ENCODE measurements around the gene SCGB1C2.
"Not testable (repeated sequence)": the region's sequence is repeated elsewhere in the genome, so short reads cannot be mapped to it uniquely, and the experiment has no call there.

The SCGB1C2 gene

GRCh38 chr17:148757-149156 is 11.4 kb downstream of the SCGB1C2 start:
- DNase-seq (ENCODE audit: low read depth in 2 of 2, low spot score in 1 of 2), result no peak

- DNase-seq (ENCODE audit: low read depth in 2 of 2, low spot score in 1 of 2), result no peak
Measured at GRCh38 chr17:149231-149630, 11.9 kb downstream of the SCGB1C2 start.

- no peak for DNase-seq (ENCODE audit: low read depth in 2 of 2, low spot score in 1 of 2)
Measured at GRCh38 chr17:149897-150584, 12.7 kb downstream of the SCGB1C2 start.

- no peak for DNase-seq (ENCODE audit: low read depth in 2 of 2, low spot score in 1 of 2)
Measured at GRCh38 chr17:151004-151403, 13.6 kb downstream of the SCGB1C2 start.

- no peak for DNase-seq (ENCODE audit: low read depth in 2 of 2, low spot score in 1 of 2)
Measured at GRCh38 chr17:151886-152859, 14.8 kb downstream of the SCGB1C2 start.

GRCh38 chr17:152860-153420 is 15.6 kb downstream of the SCGB1C2 start:
- no peak for DNase-seq (ENCODE audit: low read depth in 2 of 2, low spot score in 1 of 2)

- no peak for DNase-seq (ENCODE audit: low read depth in 2 of 2, low spot score in 1 of 2)
Measured at GRCh38 chr17:153851-154250, 16.5 kb downstream of the SCGB1C2 start.

- DNase-seq (ENCODE audit: low read depth in 2 of 2, low spot score in 1 of 2), result no peak
Measured at GRCh38 chr17:155576-155975, 18.2 kb downstream of the SCGB1C2 start.

- DNase-seq (ENCODE audit: low read depth in 2 of 2, low spot score in 1 of 2), result no peak
Measured at GRCh38 chr17:156094-156621, 18.8 kb downstream of the SCGB1C2 start.

- DNase-seq (ENCODE audit: low read depth in 2 of 2, low spot score in 1 of 2), result no peak
Measured at GRCh38 chr17:156946-157345, 19.6 kb downstream of the SCGB1C2 start.

GRCh38 chr17:157901-158300 is 20.5 kb downstream of the SCGB1C2 start:
- no peak for DNase-seq (ENCODE audit: low read depth in 2 of 2, low spot score in 1 of 2)

GRCh38 chr17:158379-158778 is 21.0 kb downstream of the SCGB1C2 start:
- no peak for DNase-seq (ENCODE audit: low read depth in 2 of 2, low spot score in 1 of 2)

- no peak for DNase-seq (ENCODE audit: low read depth in 2 of 2, low spot score in 1 of 2)
Measured at GRCh38 chr17:159609-160008, 22.2 kb downstream of the SCGB1C2 start.

- DNase-seq (ENCODE audit: low read depth in 2 of 2, low spot score in 1 of 2), result no peak
Measured at GRCh38 chr17:160336-160735, 23.0 kb downstream of the SCGB1C2 start.

GRCh38 chr17:161481-161880 is 24.1 kb downstream of the SCGB1C2 start:
- DNase-seq (ENCODE audit: low read depth in 2 of 2, low spot score in 1 of 2), result no peak

- no peak for DNase-seq (ENCODE audit: low read depth in 2 of 2, low spot score in 1 of 2)
Measured at GRCh38 chr17:162689-163088, 25.3 kb downstream of the SCGB1C2 start.

- no peak for DNase-seq (ENCODE audit: low read depth in 2 of 2, low spot score in 1 of 2)
Measured at GRCh38 chr17:163514-164098, 26.2 kb downstream of the SCGB1C2 start.

GRCh38 chr17:164303-165235 is 27.2 kb downstream of the SCGB1C2 start:
- no peak for DNase-seq (ENCODE audit: low read depth in 2 of 2, low spot score in 1 of 2)

GRCh38 chr17:165939-166338 is 28.6 kb downstream of the SCGB1C2 start:
- DNase-seq (ENCODE audit: low read depth in 2 of 2, low spot score in 1 of 2), result no peak

GRCh38 chr17:168614-169013 is 31.2 kb downstream of the SCGB1C2 start:
- not testable (repeated sequence) for DNase-seq (ENCODE audit: low read depth in 2 of 2, low spot score in 1 of 2)

All from stimulated activated CD8-positive, alpha-beta memory T cell treated with anti-CD3 and anti-CD28 coated beads, Interleukin-4, amount 100 ng/mL, for 4 hours (primary cell).